ENCODE results near the gene LRMDA. TPM values are rescaled to one million over a fixed set of nuclear protein-coding genes. Genes with fewer than 3 reads are reported as not detected.
A peak's percentile ranks its signal among the peaks of the same experiment; 100 is the strongest.

Gene LRMDA
- total RNA-seq, 2 donors from 2014 or later = 12.2 to 25.4 TPM

DNA sequence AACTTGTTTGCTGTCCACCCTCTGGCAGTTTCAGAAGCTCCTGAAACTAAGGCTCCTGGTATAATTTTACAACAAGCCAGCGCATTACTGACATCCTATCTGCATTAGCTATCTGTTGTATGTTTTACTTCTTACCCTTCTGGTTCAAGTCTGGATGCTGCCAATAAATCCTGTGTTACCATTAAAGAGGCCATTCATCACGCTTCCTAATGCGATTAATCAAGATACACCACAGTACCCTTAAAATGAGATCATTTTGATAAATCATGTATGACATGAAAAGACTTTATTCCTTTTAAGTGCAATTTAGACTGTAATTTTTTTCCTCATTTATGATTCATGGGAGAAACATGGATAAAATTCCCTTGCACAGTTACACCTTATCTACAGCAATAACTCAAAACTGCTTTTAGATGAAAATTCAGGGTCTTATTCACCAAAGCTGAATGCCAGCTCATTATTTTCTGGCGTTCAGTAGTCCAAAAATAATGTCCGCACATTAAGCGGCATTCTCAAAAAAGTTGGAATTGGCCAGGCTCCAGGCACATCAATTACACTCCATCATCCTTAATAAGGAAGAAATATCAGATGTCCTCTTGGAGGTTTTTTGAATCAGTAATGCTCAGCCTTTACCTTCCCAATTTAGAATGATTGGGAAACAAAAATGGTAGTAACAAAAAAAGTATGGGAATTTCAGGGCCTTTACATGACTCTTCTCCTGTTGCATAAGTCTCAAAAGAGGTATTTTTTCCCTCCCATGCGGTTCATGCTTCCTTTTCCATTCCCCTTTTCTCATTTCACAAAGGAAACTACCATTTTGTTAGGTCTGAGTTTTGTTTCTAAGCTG is 878.5 kb downstream of the LRMDA start:
- no peak for ATAC-seq
- H3K9me3 ChIP-seq = no peaks in the 10 kb centered on the region
- DNase-seq = no peak
- TF ChIP-seq, protein P1, sequence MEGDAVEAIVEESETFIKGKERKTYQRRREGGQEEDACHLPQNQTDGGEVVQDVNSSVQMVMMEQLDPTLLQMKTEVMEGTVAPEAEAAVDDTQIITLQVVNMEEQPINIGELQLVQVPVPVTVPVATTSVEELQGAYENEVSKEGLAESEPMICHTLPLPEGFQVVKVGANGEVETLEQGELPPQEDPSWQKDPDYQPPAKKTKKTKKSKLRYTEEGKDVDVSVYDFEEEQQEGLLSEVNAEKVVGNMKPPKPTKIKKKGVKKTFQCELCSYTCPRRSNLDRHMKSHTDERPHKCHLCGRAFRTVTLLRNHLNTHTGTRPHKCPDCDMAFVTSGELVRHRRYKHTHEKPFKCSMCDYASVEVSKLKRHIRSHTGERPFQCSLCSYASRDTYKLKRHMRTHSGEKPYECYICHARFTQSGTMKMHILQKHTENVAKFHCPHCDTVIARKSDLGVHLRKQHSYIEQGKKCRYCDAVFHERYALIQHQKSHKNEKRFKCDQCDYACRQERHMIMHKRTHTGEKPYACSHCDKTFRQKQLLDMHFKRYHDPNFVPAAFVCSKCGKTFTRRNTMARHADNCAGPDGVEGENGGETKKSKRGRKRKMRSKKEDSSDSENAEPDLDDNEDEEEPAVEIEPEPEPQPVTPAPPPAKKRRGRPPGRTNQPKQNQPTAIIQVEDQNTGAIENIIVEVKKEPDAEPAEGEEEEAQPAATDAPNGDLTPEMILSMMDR (IDR thresholded peaks at IDR 0.05) = no peak
- no peak for TF ChIP-seq POLR2A (IDR thresholded peaks at IDR 0.05)
- 72 to 80% methylated on average over 7 of the region's 7 CpGs for WGBS, 2 donors
- H3K27ac ChIP-seq = no peak overlapping the region
- no peak overlapping the region for H3K4me3 ChIP-seq
- intact Hi-C loops (cut with DNase I) = no loop called here
- H3K27me3 ChIP-seq = no peaks in the 10 kb centered on the region
- H3K36me3 ChIP-seq (replicated peaks in 1 of 2; ENCODE audit: insufficient read depth in 1 of 2, low read depth in 2 of 2) = no peaks in the 10 kb centered on the region
- H3K4me1 ChIP-seq = peaks cover 29% of the 10 kb centered on the region

DNA sequence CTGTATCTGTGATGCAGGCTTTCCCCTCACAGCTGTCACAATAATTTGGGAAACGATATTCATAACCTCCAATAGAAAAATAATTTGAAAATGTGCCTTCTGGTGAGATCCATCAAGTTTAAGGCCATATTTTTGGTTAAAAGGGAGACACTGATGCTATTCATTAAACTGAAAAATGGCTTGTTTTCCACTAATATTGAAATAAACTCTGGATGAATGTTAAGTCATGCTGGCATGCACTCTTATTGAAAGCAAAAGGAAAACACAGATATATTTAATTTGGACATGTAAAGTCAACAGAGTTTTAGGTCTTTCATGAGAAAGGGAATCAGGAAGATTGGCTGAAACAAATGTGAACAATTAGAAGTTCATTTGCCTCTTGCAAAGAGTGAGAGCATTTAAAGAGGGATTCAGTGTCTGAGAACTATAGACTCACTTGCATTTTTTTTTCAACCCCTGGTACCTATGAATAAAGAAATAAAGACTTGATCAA is 879.2 kb downstream of the LRMDA start:
- no peak for ATAC-seq
- no peak for DNase-seq
- intact Hi-C loops (cut with DNase I) = no loop called here

DNA sequence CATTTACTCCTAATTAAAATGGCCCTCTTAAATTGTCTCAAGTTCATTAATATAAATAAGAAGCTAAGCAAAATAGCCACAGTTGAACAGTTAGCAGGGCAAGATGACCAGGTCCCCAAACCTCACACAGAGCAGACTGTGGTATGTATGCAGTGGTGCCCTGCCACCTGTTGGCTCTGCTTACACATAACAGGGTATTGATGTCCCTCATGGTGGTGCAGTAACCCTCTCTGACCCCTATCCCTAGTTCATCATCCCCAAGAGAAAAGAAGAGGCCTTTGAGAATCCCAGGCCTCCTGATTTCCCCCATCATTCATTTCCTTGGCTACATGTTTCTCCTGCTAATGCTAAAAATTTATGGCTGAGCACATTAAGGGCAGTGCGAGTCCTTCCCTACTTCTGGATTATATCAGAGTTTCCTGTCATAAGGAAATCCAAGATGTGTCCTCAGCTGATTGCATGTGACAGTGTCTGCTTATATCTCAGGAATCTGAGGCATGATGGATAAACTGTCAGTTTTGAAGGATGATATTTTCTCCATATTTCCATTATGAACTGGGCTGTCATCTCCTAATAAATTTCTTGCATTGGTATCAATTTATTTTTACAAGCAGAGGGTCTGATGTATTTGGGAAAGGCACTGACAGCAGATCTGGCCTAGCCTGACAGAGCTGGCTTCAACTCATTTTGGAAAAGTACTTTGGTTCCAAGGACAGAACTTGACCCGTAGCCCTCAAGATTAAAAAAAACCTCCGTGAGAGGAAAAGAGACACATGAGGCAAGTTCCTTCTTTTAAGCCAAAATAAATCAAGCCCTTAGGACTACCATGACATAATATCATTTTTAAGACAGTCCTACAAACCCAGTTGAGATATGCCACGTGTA is 880.6 kb downstream of the LRMDA start:
- intact Hi-C loops (cut with DNase I) = no loop called here
- Histone ChIP-seq H3K9me3 (no peaks in the 10 kb centered on the region), H3K27ac (no peak overlapping the region), H3K27me3 (no peaks in the 10 kb centered on the region), H3K36me3 (replicated peaks in 1 of 2; ENCODE audit: insufficient read depth in 1 of 2, low read depth in 2 of 2) (no peaks in the 10 kb centered on the region), H3K4me3 (no peak overlapping the region), H3K4me1 (peaks cover 12% of the 10 kb centered on the region)
- TF ChIP-seq, protein P1 (IDR thresholded peaks at IDR 0.05) = peak in 6 of 7 experiments; percentile 21 to 61 (median 54)
- no peak for TF ChIP-seq POLR2A (IDR thresholded peaks at IDR 0.05)
- DNase-seq (peak; percentile 43 to 67 (median 54)), ATAC-seq (peak; percentile 71)
- WGBS, 2 donors = 59 to 66% methylated on average over 4 of the region's 4 CpGs

More for the DNA sequence above, 879.2 kb downstream of the LRMDA start:
- Histone ChIP-seq H3K4me3 (no peak overlapping the region), H3K27me3 (no peaks in the 10 kb centered on the region), H3K4me1 (peaks cover 23% of the 10 kb centered on the region), H3K36me3 (replicated peaks in 1 of 2; ENCODE audit: insufficient read depth in 1 of 2, low read depth in 2 of 2) (no peaks in the 10 kb centered on the region), H3K27ac (no peak overlapping the region), H3K9me3 (no peaks in the 10 kb centered on the region)
- 83 to 100% methylated on average over 1 of the region's 1 CpG for WGBS, 2 donors
- no peak for TF ChIP-seq POLR2A (IDR thresholded peaks at IDR 0.05)

DNA sequence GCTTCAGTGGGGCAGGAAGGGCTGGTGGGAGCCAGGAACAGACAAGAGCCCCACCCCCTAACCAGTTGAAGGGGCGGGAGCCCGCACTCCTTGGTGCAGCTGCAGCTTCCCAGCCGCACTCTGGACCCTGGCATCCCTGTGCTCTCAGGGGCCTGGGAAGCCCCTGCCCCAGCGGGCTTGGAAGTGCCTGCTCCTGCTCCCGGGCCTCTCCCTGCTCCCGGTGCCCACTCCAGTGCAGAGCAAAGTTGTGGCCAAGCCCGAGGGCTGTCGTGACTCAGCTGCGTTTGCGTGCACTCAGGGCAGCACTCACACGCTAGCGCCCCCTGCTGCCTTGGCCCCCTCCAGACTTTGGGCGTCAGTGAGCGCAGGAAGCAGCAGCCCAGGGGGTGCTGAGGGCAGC is 883.8 kb downstream of the LRMDA start:
- DNase-seq (no peak), ATAC-seq (no peak)
- no peak for TF ChIP-seq POLR2A (IDR thresholded peaks at IDR 0.05)
- TF ChIP-seq, protein P1 (IDR thresholded peaks at IDR 0.05) = no peak
- Histone ChIP-seq H3K36me3 (replicated peaks in 1 of 2; ENCODE audit: insufficient read depth in 1 of 2, low read depth in 2 of 2) (no peaks in the 10 kb centered on the region), H3K27me3 (no peaks in the 10 kb centered on the region), H3K4me1 (peaks cover under 1% of the 10 kb centered on the region), H3K4me3 (no peak overlapping the region), H3K27ac (no peak overlapping the region), H3K9me3 (no peaks in the 10 kb centered on the region)
- intact Hi-C loops (cut with DNase I) = no loop called here
- WGBS, 2 donors = 89 to 97% methylated on average over 6 to 12 of the region's 14 CpGs

DNA sequence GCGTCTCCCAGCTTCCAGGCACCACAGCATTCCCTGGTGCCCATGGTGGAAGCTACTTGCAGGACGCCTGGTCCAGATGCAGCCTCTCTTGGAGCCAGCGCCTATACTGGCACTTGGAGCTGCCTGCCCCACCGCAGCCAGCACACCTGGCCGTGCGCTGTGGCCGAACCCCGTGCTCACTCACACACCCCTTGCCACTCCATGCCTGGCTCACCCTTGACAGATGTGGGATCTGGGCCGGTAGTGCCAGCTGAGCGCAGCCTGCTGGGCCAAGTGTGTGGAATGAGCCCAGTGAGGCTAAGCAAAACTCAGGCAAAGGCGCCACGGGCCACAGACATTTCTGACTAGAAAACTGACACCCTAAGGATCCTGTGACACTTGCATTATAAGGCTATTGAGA is 884.8 kb downstream of the LRMDA start:
- H3K4me3 ChIP-seq = no peak overlapping the region
- H3K9me3 ChIP-seq = no peaks in the 10 kb centered on the region
- H3K36me3 ChIP-seq (replicated peaks in 1 of 2; ENCODE audit: insufficient read depth in 1 of 2, low read depth in 2 of 2) = no peaks in the 10 kb centered on the region
- H3K27me3 ChIP-seq = no peaks in the 10 kb centered on the region
- TF ChIP-seq, protein P1 (IDR thresholded peaks at IDR 0.05) = no peak
- no peak for TF ChIP-seq POLR2A (IDR thresholded peaks at IDR 0.05)
- H3K4me1 ChIP-seq = no peaks in the 10 kb centered on the region
- 95 to 98% methylated on average over 3 to 12 of the region's 12 CpGs for WGBS, 2 donors
- DNase-seq = no peak
- no peak overlapping the region for H3K27ac ChIP-seq
- no peak for ATAC-seq
- intact Hi-C loops (cut with DNase I) = no loop called here

All from body of pancreas (tissue), 4 donors.